Choroid plexus epithelial cell (primary cell): ENCODE data around the gene ERVMER34-1.

Experiments used
- DNase-seq: peaks from one replicate; pipeline ENCODE4 v3.0.0-alpha.2; 2010; ENCODE audit warnings: low read depth
- H3K4me3 ChIP-seq: 2 replicates; pipeline ENCODE4 v1.5.1; 2011; ENCODE audit warnings: low read depth, mild to moderate bottlenecking, control low read depth, low read length, moderate library complexity
- CTCF ChIP-seq: conservative IDR thresholded peaks from 2 replicates; pipeline ENCODE4 v1.5.1; 2011; ENCODE audit warnings: low read depth, mild to moderate bottlenecking, control low read depth, inconsistent platforms, low read length, moderate library complexity

ERVMER34-1 gene

DNA sequence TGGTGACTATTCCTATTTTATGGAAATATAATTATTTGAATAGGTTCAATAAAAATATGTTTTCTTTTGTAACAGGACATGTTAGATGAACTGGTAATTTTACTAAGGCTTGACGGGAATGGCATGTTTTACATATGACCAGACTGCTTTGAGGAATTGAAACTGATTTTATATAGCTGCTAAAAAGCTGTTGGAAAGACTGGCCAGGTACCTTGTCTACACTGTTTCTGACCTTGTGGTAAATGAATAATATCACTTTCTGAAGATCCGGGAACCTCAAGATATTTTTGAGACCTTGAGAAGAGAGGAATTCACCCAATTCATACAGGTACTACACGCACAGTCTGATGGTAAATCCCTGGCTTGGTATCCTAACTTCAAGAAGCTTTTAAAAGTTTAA, 50.0 kb downstream of the ERVMER34-1 start:
- no peak for DNase-seq
- no peak for TF ChIP-seq CTCF
- no peak overlapping the region for H3K4me3 ChIP-seq

DNA sequence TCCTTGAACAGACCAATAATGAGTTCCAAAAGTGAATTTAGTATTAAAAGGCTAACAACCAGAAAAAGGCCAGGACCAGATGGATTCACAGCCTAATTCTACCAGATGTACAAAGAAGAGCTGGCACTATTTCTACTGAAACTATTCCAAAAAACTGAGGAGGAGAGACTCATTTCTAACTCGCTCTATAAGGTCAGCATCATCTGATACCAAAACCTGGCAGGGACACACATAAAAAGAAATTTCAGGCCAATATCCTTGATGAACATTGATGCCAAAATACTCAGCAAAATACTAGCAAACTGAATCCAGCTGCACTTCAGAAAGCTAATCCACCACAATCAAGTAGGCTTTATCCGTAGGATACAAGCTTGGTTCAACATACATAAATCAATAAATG, 56.3 kb downstream of the ERVMER34-1 start:
- DNase-seq: no peak
- TF ChIP-seq CTCF: no peak

GRCh38 chr4:52693492-52693891, 57.7 kb downstream of the ERVMER34-1 start:
- TF ChIP-seq CTCF: no peak
- DNase-seq: no peak
- no peak overlapping the region for H3K4me3 ChIP-seq

More for the DNA sequence above, 56.3 kb downstream of the ERVMER34-1 start:
- H3K4me3 ChIP-seq: no peak overlapping the region
